ENCODE measurements around the gene B3GAT3.
A peak's percentile ranks its signal among the peaks of the same experiment; 100 is the strongest.

The B3GAT3 gene

DNA sequence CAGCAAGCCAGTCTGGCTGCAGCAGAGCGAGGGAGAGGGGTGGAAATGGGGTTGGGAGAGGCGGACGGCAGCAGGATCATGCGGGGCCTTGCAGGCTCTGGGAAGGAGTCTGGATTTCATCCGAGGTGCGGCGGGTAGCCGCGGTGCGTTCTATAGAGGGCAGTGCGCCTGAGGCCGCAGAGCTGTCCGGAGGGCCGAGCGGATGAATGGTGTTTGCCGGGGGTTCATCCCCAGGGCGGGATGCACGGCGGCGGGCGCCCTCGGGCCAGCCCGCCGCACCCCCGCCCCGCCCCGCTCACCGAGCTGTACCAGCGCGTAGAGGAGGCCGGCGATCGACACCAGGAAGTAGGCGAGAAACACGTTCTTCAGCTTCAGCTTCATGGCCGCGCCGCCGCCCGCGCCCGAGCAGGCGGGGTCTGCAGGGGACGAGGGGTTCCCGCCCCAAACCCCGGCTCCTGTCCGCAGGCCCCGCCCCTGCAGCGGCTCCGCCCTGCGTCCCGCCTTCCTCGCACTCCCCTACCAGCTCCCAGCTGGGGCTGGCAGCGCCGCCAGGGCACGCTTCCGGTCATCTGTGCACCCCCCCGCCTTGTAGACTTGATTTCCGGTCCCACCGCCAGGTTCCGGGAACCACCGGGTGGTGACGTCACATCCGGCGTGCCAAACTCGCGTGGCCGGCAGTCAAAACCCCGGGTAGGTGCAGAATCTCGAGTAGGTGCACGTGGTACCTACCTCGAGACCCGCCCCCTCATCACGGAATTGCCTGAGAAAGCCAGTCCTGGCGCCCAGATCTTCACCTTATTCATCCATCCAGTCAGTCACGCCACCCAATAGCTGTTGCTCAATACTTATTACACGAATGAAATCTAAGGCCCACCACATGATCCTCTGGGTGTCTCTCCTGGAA lies at the start of gene B3GAT3:
Gene B3GAT3, minus strand, starts transcription at position 420 of the 904 bp plus-strand sequence. Its CDS starts 39 bp downstream, at position 381.
- peak within 1 kb of the TSS; percentile 99 for H3K27ac Mint-ChIP-seq
- H3K27me3 Mint-ChIP-seq (ENCODE audit: low read depth, poor library complexity): peaks cover 6% of the 10 kb centered on the region
- peaks cover 25% of the 10 kb centered on the region for H3K36me3 Mint-ChIP-seq (ENCODE audit: low read depth)
- H3K9me3 Mint-ChIP-seq: no peaks in the 10 kb centered on the region
- TF ChIP-seq, protein P1, sequence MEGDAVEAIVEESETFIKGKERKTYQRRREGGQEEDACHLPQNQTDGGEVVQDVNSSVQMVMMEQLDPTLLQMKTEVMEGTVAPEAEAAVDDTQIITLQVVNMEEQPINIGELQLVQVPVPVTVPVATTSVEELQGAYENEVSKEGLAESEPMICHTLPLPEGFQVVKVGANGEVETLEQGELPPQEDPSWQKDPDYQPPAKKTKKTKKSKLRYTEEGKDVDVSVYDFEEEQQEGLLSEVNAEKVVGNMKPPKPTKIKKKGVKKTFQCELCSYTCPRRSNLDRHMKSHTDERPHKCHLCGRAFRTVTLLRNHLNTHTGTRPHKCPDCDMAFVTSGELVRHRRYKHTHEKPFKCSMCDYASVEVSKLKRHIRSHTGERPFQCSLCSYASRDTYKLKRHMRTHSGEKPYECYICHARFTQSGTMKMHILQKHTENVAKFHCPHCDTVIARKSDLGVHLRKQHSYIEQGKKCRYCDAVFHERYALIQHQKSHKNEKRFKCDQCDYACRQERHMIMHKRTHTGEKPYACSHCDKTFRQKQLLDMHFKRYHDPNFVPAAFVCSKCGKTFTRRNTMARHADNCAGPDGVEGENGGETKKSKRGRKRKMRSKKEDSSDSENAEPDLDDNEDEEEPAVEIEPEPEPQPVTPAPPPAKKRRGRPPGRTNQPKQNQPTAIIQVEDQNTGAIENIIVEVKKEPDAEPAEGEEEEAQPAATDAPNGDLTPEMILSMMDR (IDR thresholded peaks at IDR 0.05): no peak
- H3K4me3 Mint-ChIP-seq: peak within 1 kb of the TSS; percentile 96
- peak; percentile 98 for DNase-seq
- H3K4me1 Mint-ChIP-seq: peaks cover 27% of the 10 kb centered on the region

DNA sequence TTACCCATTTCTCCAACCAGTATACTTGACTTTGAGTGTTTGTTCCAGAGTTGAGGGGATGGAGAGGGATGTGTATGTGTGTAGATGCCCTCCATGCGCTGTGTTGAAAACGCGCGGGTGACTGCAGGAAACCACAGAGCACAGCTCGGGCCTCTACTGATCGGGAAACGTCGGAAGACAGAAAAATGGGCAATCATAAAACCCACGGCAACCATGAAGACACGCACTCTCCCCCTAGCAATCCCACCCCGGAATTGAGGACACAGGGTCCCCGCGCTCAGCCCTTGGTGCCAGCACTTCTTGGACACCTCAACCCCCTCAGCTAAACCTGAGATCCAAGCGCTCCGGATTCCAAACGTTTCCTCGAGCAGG lies 49.4 kb upstream of the B3GAT3 start:
- TF ChIP-seq, protein P1 (IDR thresholded peaks at IDR 0.05): no peak
- Mint-ChIP-seq H3K4me3 (peak overlapping the region; percentile 99), H3K27ac (peak overlapping the region; percentile 98), H3K36me3 (ENCODE audit: low read depth) (peaks cover 23% of the 10 kb centered on the region), H3K9me3 (no peaks in the 10 kb centered on the region), H3K4me1 (peaks cover 49% of the 10 kb centered on the region), H3K27me3 (ENCODE audit: low read depth, poor library complexity) (no peaks in the 10 kb centered on the region)
- no peak for DNase-seq

DNA sequence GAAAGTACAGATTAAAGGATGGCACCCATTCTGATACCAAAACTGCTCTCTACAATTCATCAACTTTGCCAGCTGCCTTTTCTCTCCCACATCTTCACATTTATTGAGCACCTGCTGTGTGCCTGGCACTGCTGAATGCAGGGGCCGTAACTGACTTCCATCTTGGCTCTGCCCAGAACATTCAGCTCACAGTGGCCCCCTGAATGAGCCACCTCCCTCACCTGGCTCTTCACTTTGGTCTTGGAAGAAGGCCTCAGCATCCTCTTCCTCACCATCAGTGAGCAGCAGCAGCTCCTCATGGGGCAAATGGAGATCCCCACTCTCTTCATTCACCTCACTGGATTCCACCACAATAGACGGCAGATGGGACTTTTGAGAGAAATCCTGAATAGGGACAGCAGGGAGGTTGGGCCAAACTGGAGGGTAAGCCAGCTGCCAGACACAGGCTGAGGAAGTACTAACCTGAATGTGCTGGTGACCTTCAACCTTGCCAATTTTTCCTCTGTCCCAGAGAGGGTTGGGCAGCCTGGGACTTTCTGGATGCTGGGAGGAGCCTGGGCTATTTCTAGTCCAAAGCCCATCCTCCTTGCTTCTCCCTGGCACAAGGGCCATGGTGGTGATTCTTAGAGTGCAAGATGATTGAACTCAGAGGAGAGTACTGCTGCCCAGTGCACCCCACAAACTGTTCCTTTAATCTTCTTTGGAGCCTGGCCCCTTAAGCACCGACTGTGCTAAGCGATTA lies 47.8 kb upstream of the B3GAT3 start:
- H3K27me3 Mint-ChIP-seq (ENCODE audit: low read depth, poor library complexity): no peaks in the 10 kb centered on the region
- DNase-seq: no peak
- peak overlapping the region; percentile 99 for H3K4me3 Mint-ChIP-seq
- TF ChIP-seq, protein P1 (IDR thresholded peaks at IDR 0.05): no peak
- H3K36me3 Mint-ChIP-seq (ENCODE audit: low read depth): peaks cover 16% of the 10 kb centered on the region
- H3K27ac Mint-ChIP-seq: peak overlapping the region; percentile 50
- H3K4me1 Mint-ChIP-seq: peaks cover 55% of the 10 kb centered on the region
- no peaks in the 10 kb centered on the region for H3K9me3 Mint-ChIP-seq

DNA sequence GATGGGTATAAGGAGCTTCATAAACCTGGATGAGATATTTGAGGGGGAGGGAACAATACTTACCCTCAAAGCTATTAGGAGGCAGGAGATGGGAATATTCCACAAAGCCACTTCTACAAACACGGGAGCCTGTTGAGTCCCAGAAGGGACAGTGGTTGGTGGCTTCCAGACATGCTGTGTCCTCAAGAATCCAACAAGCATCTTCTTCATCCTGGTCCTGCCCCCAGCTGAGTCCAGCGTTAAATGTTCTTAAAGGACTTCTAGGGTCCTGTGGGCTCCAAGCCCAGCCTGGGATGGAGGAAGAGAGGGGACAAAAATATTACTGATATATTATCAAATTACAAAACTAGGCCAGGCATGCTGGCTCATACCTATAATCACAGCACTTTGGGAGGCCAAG lies 45.7 kb upstream of the B3GAT3 start:
- H3K27ac Mint-ChIP-seq: peak overlapping the region; percentile 57
- H3K36me3 Mint-ChIP-seq (ENCODE audit: low read depth): peaks cover 23% of the 10 kb centered on the region
- DNase-seq: no peak
- H3K4me1 Mint-ChIP-seq: peaks cover 46% of the 10 kb centered on the region
- peak overlapping the region; percentile 98 for H3K4me3 Mint-ChIP-seq
- H3K9me3 Mint-ChIP-seq: no peaks in the 10 kb centered on the region
- H3K27me3 Mint-ChIP-seq (ENCODE audit: low read depth, poor library complexity): no peaks in the 10 kb centered on the region
- TF ChIP-seq, protein P1 (IDR thresholded peaks at IDR 0.05): no peak

DNA sequence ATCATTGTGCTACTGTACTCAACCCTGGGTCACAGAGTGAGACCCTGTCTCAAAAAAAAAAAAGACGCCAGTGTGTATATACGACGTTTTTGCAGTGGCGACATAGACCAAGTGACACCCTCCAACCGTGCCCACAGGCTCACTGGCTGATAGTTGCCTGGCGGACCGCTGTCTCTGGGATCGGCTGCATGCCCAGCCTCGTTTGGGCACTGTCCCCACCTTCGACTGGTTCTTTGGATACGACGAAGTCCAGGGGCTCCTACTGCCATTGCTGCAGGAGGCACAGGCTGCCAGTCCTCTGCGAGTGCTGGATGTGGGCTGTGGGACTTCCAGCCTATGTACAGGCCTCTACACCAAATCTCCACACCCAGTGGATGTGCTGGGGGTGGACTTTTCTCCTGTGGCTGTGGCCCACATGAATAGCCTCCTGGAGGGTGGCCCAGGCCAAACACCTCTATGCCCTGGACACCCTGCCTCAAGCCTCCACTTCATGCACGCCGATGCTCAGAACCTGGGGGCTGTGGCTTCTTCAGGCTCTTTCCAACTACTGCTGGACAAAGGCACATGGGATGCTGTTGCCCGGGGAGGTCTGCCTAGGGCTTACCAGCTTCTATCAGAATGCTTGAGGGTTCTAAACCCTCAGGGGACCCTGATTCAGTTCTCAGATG lies 44.6 kb upstream of the B3GAT3 start:
- peaks cover 37% of the 10 kb centered on the region for H3K4me1 Mint-ChIP-seq
- peak overlapping the region; percentile 19 for H3K27ac Mint-ChIP-seq
- no peak for DNase-seq

More for the DNA sequence above, 44.6 kb upstream of the B3GAT3 start:
- no peaks in the 10 kb centered on the region for H3K27me3 Mint-ChIP-seq (ENCODE audit: low read depth, poor library complexity)
- H3K36me3 Mint-ChIP-seq (ENCODE audit: low read depth): peaks cover 27% of the 10 kb centered on the region
- TF ChIP-seq, protein P1 (IDR thresholded peaks at IDR 0.05): no peak
- H3K9me3 Mint-ChIP-seq: no peaks in the 10 kb centered on the region
- peak overlapping the region; percentile 98 for H3K4me3 Mint-ChIP-seq

Data from nephron progenitor cell (in vitro differentiated cells).